Right renal pelvis (tissue), 4 donors: ENCODE measurements around the gene SCRN1. TPM values are rescaled to one million over a fixed set of nuclear protein-coding genes. Genes with fewer than 3 reads are reported as not detected.
"Not testable (repeated sequence)": the region's sequence is repeated elsewhere in the genome, so short reads cannot be mapped to it uniquely, and the experiment has no call there.

Experiments
- DNase-seq, 4 donors: peaks; one replicate each; pipeline ENCODE4 v3.0.0-alpha.2; 2013; ENCODE audit warnings: low read depth in 4 of 4, low spot score in 3 of 4, missing footprints in 1 of 4
- polyA plus RNA-seq, 4 donors: library from polyadenylated mRNA; unstranded; fragments of 120-200 nt; gene quantifications; one replicate each; pipeline ENCODE4 v1.2.1, GENCODE V29; 2013; ENCODE audit not compliant: insufficient read length in 4 of 4

Gene SCRN1
- polyA plus RNA-seq, 4 donors = 60.7 to 71.0 (median 67.1) TPM

GRCh38 chr7:29970158-29970557, 19.4 kb downstream of the SCRN1 start:
- DNase-seq = no peak

GRCh38 chr7:29969738-29970137, 19.9 kb downstream of the SCRN1 start:
- no peak for DNase-seq

- no peak for DNase-seq
Measured at GRCh38 chr7:29968683-29969395, 20.8 kb downstream of the SCRN1 start.

GRCh38 chr7:29965030-29965429, 24.6 kb downstream of the SCRN1 start:
- no peak for DNase-seq

DNA sequence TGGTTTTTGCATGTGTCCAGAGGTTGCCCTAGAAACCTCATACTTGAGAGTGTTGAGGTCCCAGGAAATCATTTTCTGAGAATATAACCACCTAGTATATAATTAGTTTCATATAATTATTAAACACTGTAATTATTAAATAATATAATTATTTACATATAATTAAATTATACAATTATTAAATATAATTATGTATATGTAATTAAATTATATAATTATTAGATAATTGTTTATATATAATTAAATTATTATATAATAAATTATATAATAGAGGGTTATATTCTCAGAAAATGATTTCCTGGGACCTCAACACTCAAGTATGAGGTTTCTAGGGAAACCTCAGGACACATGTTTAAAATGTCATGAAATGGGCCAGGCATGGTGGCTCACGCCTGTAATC, 27.6 kb downstream of the SCRN1 start:
- DNase-seq = no peak

DNA sequence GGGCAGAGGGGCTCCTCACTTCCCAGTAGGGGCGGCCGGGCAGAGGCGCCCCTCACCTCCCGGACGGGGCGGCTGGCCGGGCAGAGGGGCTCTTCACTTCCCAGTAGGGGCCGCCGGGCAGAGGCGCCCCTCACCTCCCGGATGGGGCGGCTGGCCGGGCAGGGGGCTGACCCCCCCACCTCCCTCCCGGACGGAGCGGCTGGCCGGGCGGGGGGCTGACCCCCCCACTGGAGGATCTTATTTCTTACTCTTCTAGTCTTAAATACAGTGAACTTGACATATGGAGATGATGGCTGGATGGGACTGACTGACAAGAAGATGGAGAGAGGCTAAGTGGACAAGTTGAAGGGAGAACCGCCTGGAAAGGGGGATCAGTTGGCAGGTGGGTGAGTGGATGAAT, 28.0 kb downstream of the SCRN1 start:
- DNase-seq = not testable (repeated sequence)

GRCh38 chr7:29958667-29959358, 30.8 kb downstream of the SCRN1 start:
- DNase-seq = no peak

- no peak for DNase-seq
Measured at GRCh38 chr7:29957521-29958310, 31.9 kb downstream of the SCRN1 start.

DNA sequence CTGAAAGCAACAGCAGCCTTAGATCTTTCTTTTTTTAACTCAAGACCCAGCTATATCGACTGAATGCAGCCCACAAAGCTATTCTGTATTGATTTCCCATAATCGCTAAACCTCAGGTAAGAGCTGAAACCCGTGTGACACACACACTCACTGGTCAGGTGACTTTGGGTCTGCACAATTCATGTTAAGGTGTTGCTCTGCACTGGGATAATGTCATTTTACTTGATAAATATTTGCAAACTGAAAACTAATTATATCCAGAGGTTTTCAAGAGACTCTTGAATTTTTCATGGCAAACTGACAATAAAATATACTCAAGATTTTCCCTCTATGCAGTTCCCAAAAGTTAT, 33.1 kb downstream of the SCRN1 start:
- no peak for DNase-seq

DNA sequence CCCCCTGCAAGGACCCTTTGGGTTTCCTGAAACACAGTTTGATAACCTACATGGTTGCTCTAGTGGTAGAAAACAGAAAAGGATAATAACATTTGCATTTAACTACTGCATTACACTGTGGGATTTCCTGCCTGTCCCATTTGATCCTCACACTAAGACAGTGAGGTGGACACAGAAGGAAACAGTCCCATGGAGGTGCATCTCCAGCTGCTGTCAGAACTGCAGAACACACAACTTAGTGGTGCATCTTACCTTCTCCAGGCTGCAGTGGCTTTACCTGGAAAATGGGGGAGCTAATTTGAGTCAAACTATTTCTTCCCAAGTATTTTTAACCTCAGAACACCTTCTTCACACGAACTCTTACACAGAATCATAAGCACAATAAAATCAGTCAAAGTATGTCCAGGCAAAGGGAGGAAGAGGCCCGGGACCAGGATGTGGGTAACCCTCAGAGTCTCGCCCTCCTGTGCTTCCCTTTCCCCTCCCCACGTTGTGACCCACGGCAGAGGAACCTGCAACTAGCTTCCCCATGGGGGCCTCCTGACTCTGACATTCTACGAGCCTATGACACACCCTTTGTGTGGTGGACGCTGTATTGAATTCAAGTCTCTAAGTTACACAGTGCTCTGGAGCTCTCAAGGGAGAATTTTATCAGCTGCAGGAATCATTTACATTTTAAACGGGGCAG, 33.7 kb downstream of the SCRN1 start:
- DNase-seq = no peak

DNA sequence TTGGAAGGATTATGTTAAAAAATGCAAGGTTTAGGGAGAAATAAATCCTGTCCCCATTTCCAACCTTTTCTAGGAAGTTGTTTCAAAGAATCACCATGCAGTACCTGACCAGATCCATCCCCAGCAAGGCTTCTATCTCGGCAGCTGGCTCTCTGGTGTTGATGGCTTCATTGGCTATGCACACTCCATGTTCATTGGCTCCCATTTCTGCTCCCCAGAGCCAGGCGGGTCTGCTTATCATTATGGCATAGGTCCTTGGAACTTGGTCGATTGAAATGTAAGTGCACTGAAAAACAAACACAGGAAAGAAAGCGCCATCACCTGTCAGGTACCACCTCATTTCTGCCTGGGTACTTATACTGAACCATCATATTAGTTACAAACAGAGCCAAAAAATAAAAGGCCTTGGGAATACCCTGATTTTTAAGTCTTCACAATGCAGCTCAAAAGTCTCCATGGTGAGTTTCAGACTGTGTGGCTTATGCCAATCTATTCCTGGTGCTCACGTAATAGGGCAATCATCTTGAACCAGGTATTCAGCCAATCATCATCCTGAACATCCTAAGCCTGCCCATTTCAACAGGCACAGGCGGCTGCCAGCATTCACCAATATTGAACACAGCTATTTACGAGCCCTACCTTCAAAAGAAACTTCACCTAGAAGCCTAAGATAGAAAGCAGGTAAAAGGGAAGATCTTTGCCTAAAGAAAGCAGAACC, 34.4 kb downstream of the SCRN1 start:
- DNase-seq = no peak

- DNase-seq = no peak
Measured at GRCh38 chr7:29953726-29954347, 35.8 kb downstream of the SCRN1 start.

DNA sequence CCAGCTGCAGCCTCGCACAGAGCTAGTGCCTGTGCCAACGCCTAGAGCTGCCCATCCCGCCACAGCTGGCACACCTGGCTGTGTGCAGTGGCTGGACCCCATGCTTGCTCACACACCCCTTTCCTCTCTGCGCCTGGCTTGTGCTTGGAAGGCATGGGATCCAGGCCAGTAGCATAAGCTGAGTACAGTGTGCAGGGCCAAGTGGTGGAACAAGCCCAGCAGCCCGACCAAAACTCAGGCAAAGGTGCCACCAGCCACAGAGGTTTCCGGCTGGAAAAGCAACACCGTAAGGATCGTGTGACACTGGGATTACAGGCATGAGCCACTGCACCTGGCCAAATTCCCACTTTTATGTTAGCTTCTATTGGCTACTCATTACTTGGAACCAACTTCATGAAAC, 38.4 kb downstream of the SCRN1 start:
- DNase-seq = no peak

- no peak for DNase-seq
Measured at GRCh38 chr7:29950480-29950879, 39.1 kb downstream of the SCRN1 start.

GRCh38 chr7:29948587-29948986, 41.0 kb downstream of the SCRN1 start:
- no peak for DNase-seq

DNA sequence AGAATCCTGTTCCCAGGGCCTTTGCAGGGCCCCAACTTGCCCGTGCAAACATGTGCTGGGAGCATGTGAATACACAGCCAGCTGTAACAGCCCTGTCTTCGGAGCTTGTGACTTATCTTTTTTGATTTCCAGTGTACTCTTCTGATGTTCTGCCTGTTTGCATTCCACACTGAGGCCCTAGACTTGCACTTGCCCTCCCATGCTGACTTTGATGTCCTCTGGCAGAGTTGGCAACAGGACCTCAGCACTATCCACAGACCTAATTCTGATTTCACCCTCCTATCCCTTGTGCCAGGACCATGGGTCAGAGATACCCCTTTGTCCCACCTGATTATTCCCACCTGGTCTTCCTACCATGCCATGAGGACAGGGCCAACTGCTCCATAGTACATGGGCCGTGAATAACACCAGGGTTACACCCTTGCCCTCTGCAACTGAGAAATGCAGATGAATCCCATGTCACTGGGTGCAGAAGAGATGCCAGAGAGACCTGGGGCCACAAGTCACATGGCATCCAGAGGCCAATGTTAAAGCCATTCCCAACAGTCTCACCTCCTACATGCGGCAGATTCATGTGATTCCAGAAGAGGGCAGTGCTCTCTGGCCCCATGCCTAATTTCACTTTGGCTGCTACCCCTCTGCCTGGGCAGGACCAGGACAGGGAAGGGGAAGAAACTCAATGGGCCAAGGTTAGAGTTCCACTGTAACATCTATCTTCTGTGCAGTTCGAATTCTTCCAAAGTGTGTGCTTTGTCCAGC, 43.0 kb downstream of the SCRN1 start:
- DNase-seq = no peak

- no peak for DNase-seq
Measured at GRCh38 chr7:29945259-29945809, 44.3 kb downstream of the SCRN1 start.

DNA sequence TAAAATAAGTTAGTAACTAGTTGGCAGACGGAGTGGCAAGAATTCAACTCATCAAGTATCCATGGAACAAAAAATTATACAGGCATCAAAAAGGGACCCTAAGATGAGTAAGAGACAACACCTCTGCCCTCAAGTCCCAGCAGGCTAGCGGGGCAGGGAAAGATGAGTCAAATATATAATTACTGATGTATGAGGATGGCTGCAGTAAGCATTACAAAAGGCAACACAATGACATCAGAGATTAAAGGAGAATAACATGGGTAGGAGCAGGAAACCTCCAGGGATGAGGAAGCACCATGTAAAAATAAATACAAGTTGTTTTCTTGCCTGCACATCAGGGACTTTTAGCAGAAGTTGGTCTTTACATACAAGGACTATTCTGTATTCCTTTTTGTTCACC, 49.4 kb downstream of the SCRN1 start:
- no peak for DNase-seq

GRCh38 chr7:29937132-29937531, 52.5 kb downstream of the SCRN1 start:
- DNase-seq = no peak
